Astrocyte (in vitro differentiated cells and primary cell): ENCODE measurements around the gene CAMK1D. TPM values are rescaled to one million over a fixed set of nuclear protein-coding genes. Genes with fewer than 3 reads are reported as not detected.

Source experiments
- DNase-seq: peaks from one replicate; pipeline ENCODE4 v3.0.0-alpha.2; 2010; ENCODE audit warnings: low read depth
- FAIRE-seq: peaks from 2 replicates; lab custom pipeline; 2011; peaks lifted over from hg19 to GRCh38; lab: Jason Lieb, UNC
- H2AFZ ChIP-seq: 2 replicates; pipeline ENCODE4 v1.6.0; 2012; ENCODE audit warnings: low read depth, low read length, inconsistent platforms
- H3K27ac ChIP-seq: 2 replicates; pipeline ENCODE4 v1.5.1; 2011; ENCODE audit warnings: low read depth, low read length, inconsistent platforms
- H3K27me3 ChIP-seq: 2 replicates; pipeline ENCODE4 v1.6.0; 2011; ENCODE audit warnings: low read length, inconsistent platforms; ENCODE audit not compliant: insufficient read depth
- H3K36me3 ChIP-seq: 2 replicates; pipeline ENCODE4 v1.5.1; 2011; ENCODE audit warnings: low read length, inconsistent platforms; ENCODE audit not compliant: insufficient read depth
- H3K4me1 ChIP-seq: 2 replicates; pipeline ENCODE4 v1.5.1; 2011; ENCODE audit warnings: low read length, inconsistent platforms; ENCODE audit not compliant: insufficient read depth
- H3K4me2 ChIP-seq: 2 replicates; pipeline ENCODE4 v1.6.0; 2012; ENCODE audit warnings: low read length, inconsistent platforms
- H3K4me3 ChIP-seq: 2 replicates; pipeline ENCODE4 v1.5.1; 2011; ENCODE audit warnings: low read depth, mild to moderate bottlenecking, low read length, inconsistent platforms; ENCODE audit not compliant: insufficient read depth
- H3K79me2 ChIP-seq: 2 replicates; pipeline ENCODE4 v1.6.0; 2012; ENCODE audit warnings: mild to moderate bottlenecking, low read length, inconsistent platforms; ENCODE audit not compliant: insufficient read depth
- H3K9ac ChIP-seq: 2 replicates; pipeline ENCODE4 v1.6.0; 2012; ENCODE audit warnings: mild to moderate bottlenecking, low read length, inconsistent platforms
- H3K9me3 ChIP-seq: 2 replicates; pipeline ENCODE4 v1.5.1; 2012; ENCODE audit warnings: low read depth, mild to moderate bottlenecking, low read length, inconsistent platforms; ENCODE audit not compliant: insufficient read depth
- H4K20me1 ChIP-seq: 2 replicates; pipeline ENCODE4 v1.6.0; 2012; ENCODE audit warnings: low read length, inconsistent platforms; ENCODE audit not compliant: insufficient read depth
- H3K27ac Mint-ChIP-seq: one replicate; pipeline ENCODE4 v1.8.0; 2021; ENCODE audit warnings: mild to moderate bottlenecking, mixed read lengths; ENCODE audit not compliant: unreplicated experiment
- H3K27me3 Mint-ChIP-seq: one replicate; pipeline ENCODE4 v1.8.0; 2021; ENCODE audit warnings: low read depth, mixed read lengths; ENCODE audit not compliant: unreplicated experiment
- H3K36me3 Mint-ChIP-seq: one replicate; pipeline ENCODE4 v1.8.0; 2021; ENCODE audit warnings: low read depth, mixed read lengths; ENCODE audit not compliant: unreplicated experiment
- H3K4me1 Mint-ChIP-seq: one replicate; pipeline ENCODE4 v1.8.0; 2021; ENCODE audit warnings: low read depth, mixed read lengths; ENCODE audit not compliant: unreplicated experiment
- H3K4me3 Mint-ChIP-seq: one replicate; pipeline ENCODE4 v1.8.0; 2021; ENCODE audit warnings: mild to moderate bottlenecking, moderate library complexity, mixed read lengths; ENCODE audit not compliant: unreplicated experiment
- H3K9me3 Mint-ChIP-seq: one replicate; pipeline ENCODE4 v1.8.0; 2021; ENCODE audit warnings: mild to moderate bottlenecking, mixed read lengths; ENCODE audit not compliant: unreplicated experiment
- CTCF ChIP-seq: IDR thresholded peaks from 2 replicates; pipeline ENCODE4 v1.5.1; 2011; ENCODE audit warnings: low read depth, mild to moderate bottlenecking, inconsistent platforms, low read length, moderate library complexity; ENCODE audit not compliant: insufficient read depth
- EZH2 ChIP-seq: IDR thresholded peaks from 2 replicates; pipeline ENCODE4 v1.6.1; 2012; ENCODE audit warnings: mild to moderate bottlenecking, low read length, inconsistent platforms; ENCODE audit not compliant: insufficient read depth
- total RNA-seq: library from RNA; stranded (reverse); gene quantifications from 2 replicates; pipeline ENCODE4 v1.2.1, GENCODE V29; 2021

Gene CAMK1D
- total RNA-seq, 1 donor from 2014 or later, result 23.6 TPM

- no peak for TF ChIP-seq CTCF
- TF ChIP-seq EZH2, result no peak
- Mint-ChIP-seq H3K4me3 (no peak overlapping the region), H3K36me3 (peaks cover 3% of the 10 kb centered on the region), H3K27me3 (no peaks in the 10 kb centered on the region), H3K9me3 (peaks cover 2% of the 10 kb centered on the region), H3K4me1 (peaks cover 88% of the 10 kb centered on the region), H3K27ac (peak overlapping the region; percentile 95)
- H3K4me1 ChIP-seq, result peaks cover 73% of the 10 kb centered on the region
- H3K4me3 ChIP-seq, result no peak overlapping the region
- H3K27ac ChIP-seq, result peak overlapping the region; percentile 82
- H4K20me1 ChIP-seq, result no peaks in the 10 kb centered on the region
- DNase-seq (no peak), FAIRE-seq (no peak)
- no peaks in the 10 kb centered on the region for H3K9me3 ChIP-seq
- H2AFZ ChIP-seq, result no peak overlapping the region
- no peaks in the 10 kb centered on the region for H3K36me3 ChIP-seq
- peak overlapping the region; percentile 7 for H3K9ac ChIP-seq
- no peaks in the 10 kb centered on the region for H3K79me2 ChIP-seq
- H3K4me2 ChIP-seq, result peak overlapping the region; percentile 57
- H3K27me3 ChIP-seq, result no peaks in the 10 kb centered on the region
Measured at GRCh38 chr10:12704488-12704887, 355.1 kb downstream of the CAMK1D start.

- Histone ChIP-seq H3K9me3 (no peaks in the 10 kb centered on the region), H3K27me3 (no peaks in the 10 kb centered on the region), H4K20me1 (no peaks in the 10 kb centered on the region), H3K4me1 (peaks cover 88% of the 10 kb centered on the region), H3K36me3 (no peaks in the 10 kb centered on the region), H3K4me2 (no peak overlapping the region), H3K27ac (peak overlapping the region; percentile 87), H2AFZ (no peak overlapping the region), H3K4me3 (no peak overlapping the region), H3K79me2 (no peaks in the 10 kb centered on the region), H3K9ac (no peak overlapping the region)
- Mint-ChIP-seq H3K36me3 (peaks cover 3% of the 10 kb centered on the region), H3K9me3 (peaks cover 2% of the 10 kb centered on the region), H3K27ac (peak overlapping the region; percentile 83), H3K27me3 (no peaks in the 10 kb centered on the region), H3K4me3 (no peak overlapping the region), H3K4me1 (peaks cover 86% of the 10 kb centered on the region)
- DNase-seq (no peak), FAIRE-seq (no peak)
- TF ChIP-seq EZH2 (no peak), CTCF (no peak)
Measured at GRCh38 chr10:12705943-12706342, 356.6 kb downstream of the CAMK1D start.

- Histone ChIP-seq H3K36me3 (no peaks in the 10 kb centered on the region), H4K20me1 (no peaks in the 10 kb centered on the region), H2AFZ (no peak overlapping the region), H3K9ac (peak overlapping the region; percentile 67), H3K27me3 (no peaks in the 10 kb centered on the region), H3K27ac (peak overlapping the region; percentile 91), H3K4me3 (peak overlapping the region; percentile 24), H3K4me2 (peak overlapping the region; percentile 60), H3K9me3 (no peaks in the 10 kb centered on the region), H3K4me1 (peaks cover 77% of the 10 kb centered on the region), H3K79me2 (no peaks in the 10 kb centered on the region)
- Mint-ChIP-seq H3K27ac (peak overlapping the region; percentile 95), H3K4me1 (peaks cover 85% of the 10 kb centered on the region), H3K9me3 (no peaks in the 10 kb centered on the region), H3K36me3 (no peaks in the 10 kb centered on the region), H3K27me3 (no peaks in the 10 kb centered on the region), H3K4me3 (peak overlapping the region; percentile 17)
- TF ChIP-seq CTCF (peak; percentile 57), EZH2 (no peak)
- DNase-seq, result peak; percentile 98
- peak; percentile 99 for FAIRE-seq
Measured at GRCh38 chr10:12707461-12708185, 358.3 kb downstream of the CAMK1D start.
